MV-4-11 (cell line): ENCODE results near the gene CNGA4.
"Not testable (repeated sequence)": the region's sequence is repeated elsewhere in the genome, so short reads cannot be mapped to it uniquely, and the experiment has no call there.

Experiments used
- DNase-seq: peaks from one replicate; lab custom pipeline; 2025; lab: John Stamatoyannopoulos, UW

The CNGA4 gene

GRCh38 chr11:6268820-6269219 is 29.9 kb downstream of the CNGA4 start:
- DNase-seq, result no peak

DNA sequence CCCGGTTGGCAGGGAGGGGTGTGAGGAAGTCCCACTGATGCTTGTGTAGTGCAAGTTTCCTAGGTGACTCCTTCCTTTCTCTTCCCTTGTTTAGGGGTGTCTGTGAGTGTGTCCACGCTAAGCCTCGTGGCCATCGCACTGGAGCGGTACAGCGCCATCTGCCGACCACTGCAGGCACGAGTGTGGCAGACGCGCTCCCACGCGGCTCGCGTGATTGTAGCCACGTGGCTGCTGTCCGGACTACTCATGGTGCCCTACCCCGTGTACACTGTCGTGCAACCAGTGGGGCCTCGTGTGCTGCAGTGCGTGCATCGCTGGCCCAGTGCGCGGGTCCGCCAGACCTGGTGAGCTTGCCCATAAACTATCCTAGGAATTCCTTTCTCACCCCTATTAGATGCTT is 31.1 kb downstream of the CNGA4 start:
- no peak for DNase-seq

DNA sequence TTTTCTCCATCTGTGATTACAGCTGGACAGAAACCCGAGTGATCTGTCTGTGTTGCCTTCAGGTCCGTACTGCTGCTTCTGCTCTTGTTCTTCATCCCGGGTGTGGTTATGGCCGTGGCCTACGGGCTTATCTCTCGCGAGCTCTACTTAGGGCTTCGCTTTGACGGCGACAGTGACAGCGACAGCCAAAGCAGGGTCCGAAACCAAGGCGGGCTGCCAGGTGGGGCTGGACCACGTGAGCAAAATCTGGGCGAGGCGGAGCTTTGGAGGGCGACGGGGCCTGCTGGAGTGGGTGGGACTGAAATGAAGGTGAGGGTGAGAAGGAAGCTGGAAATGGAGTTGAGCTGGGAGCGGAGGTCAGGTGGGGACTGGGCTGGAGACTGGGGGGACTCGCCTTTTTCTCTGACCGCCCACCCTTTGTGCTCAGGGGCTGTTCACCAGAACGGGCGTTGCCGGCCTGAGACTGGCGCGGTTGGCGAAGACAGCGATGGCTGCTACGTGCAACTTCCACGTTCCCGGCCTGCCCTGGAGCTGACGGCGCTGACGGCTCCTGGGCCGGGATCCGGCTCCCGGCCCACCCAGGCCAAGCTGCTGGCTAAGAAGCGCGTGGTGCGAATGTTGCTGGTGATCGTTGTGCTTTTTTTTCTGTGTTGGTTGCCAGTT is 31.8 kb downstream of the CNGA4 start:
- no peak for DNase-seq

- DNase-seq, result no peak
Measured at GRCh38 chr11:6271598-6271997, 32.7 kb downstream of the CNGA4 start.

DNA sequence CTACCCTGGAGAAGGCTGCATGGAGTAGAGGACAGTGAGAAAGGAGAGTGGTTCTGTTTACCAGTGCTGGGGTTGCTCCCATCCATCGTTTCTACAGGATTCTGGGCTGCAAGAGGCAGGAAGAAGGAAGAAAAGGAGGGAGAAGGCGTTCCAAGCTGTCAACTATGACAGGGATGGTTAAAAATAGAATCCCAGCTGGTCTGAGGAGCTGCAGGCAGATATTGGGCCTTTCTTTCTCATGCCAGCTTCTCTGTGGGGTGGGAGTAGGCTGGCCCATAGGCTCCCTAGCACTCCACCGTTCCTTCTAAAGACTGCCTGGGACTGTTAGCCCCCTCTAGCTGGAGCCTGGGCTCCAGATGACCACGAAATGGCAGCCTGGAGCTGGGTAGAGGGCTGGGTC is 34.3 kb downstream of the CNGA4 start:
- no peak for DNase-seq

DNA sequence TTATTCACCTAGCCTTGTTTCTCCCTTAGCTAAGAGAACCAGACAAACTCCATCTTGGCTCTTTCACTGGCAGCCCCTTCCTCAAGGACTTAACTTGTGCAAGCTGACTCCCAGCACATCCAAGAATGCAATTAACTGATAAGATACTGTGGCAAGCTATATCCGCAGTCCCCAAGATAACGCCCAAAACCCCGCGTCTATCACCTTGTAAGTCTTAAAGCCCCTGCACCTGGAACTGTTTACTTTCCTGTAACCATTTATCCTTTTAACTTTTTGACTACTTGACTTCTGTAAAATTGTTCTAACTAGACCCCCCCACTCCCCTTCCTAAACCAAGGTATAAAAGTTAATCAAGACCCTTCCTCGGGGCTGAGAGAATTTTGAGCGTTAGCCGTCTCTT is 41.9 kb downstream of the CNGA4 start:
- not testable (repeated sequence) for DNase-seq

DNA sequence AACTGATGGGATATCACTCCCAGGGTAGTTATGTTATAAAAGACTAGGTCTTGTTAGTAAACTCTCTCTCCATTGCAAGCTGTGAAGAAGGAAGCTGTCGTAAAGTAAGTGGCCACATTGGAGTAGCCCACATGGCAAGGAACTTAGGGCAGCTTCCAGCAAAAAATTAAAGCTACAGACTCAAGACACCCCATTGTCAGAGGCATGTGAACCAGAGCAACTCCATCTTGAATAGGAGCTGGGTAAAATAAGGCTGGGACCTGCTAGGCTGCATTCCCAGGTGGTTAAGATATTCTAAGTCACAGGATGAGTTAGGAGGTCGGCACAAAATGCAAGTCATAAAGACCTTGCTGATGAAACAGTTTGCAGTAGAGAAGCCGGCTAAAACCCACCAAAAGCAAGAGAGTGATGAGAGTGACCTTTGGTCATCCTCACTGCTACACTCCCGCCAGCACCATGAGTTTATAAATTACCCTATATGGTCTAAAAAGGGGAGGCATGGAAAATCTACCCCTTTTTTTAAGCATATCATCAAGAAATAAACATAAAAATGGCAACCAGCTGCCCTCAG is 44.6 kb downstream of the CNGA4 start:
- no peak for DNase-seq

GRCh38 chr11:6284250-6284649 is 45.4 kb downstream of the CNGA4 start:
- no peak for DNase-seq

GRCh38 chr11:6285019-6285418 is 46.1 kb downstream of the CNGA4 start:
- no peak for DNase-seq
